H9 (cell line): ENCODE data around the gene FARSB. TPM values are rescaled to one million over a fixed set of nuclear protein-coding genes. Genes with fewer than 3 reads are reported as not detected.

Source experiments
- DNase-seq: peaks from one replicate; pipeline ENCODE4 v3.0.0-alpha.2; 2017
- H2AFZ ChIP-seq: one replicate; pipeline ENCODE4 v1.6.1; 2013; ENCODE audit warnings: mild to moderate bottlenecking, low read length, control low read depth, moderate library complexity
- H2AK5ac ChIP-seq: 2 replicates; pipeline ENCODE4 v1.6.1; 2013; ENCODE audit warnings: low read length, control low read depth, mixed read lengths; ENCODE audit not compliant: insufficient read length
- H2BK120ac ChIP-seq: one replicate; pipeline ENCODE4 v1.6.1; 2013; ENCODE audit warnings: low read depth, mild to moderate bottlenecking, low read length, control low read depth, inconsistent platforms; ENCODE audit not compliant: poor library complexity, severe bottlenecking
- H2BK12ac ChIP-seq: 2 replicates; pipeline ENCODE4 v1.6.1; 2013; ENCODE audit warnings: low read length, control low read depth, mixed read lengths, low read depth; ENCODE audit not compliant: insufficient read length
- H2BK15ac ChIP-seq: 2 replicates; pipeline ENCODE4 v1.6.1; 2013; ENCODE audit warnings: low read depth, low read length, control low read depth
- H2BK20ac ChIP-seq: one replicate; pipeline ENCODE4 v1.6.1; 2013; ENCODE audit warnings: low read depth, mild to moderate bottlenecking, low read length, control low read depth, inconsistent platforms; ENCODE audit not compliant: poor library complexity, severe bottlenecking
- H2BK5ac ChIP-seq: 2 replicates; pipeline ENCODE4 v1.6.1; 2013; ENCODE audit warnings: low read length, control low read depth, mixed read lengths; ENCODE audit not compliant: insufficient read length
- H3K14ac ChIP-seq: 2 replicates; pipeline ENCODE4 v1.6.1; 2013; ENCODE audit warnings: low read length, control low read depth; ENCODE audit not compliant: insufficient read depth
- H3K18ac ChIP-seq: 2 replicates; pipeline ENCODE4 v1.6.1; 2013; ENCODE audit warnings: low read depth, mild to moderate bottlenecking, mixed read lengths, low read length, control low read depth; ENCODE audit not compliant: insufficient read length
- H3K23ac ChIP-seq: 2 replicates; pipeline ENCODE4 v1.6.1; 2013; ENCODE audit warnings: low read length, control low read depth, mixed read lengths, low read depth; ENCODE audit not compliant: insufficient read length
- H3K23me2 ChIP-seq: 2 replicates; pipeline ENCODE4 v1.6.1; 2013; ENCODE audit warnings: low read depth, mild to moderate bottlenecking, mixed read lengths, low read length, control low read depth; ENCODE audit not compliant: insufficient read length, poor library complexity, severe bottlenecking
- H3K27ac ChIP-seq: 2 replicates; pipeline ENCODE4 v1.5.1; 2013; ENCODE audit warnings: low read length, control low read depth, mixed read lengths, low read depth; ENCODE audit not compliant: insufficient read length
- H3K27me3 ChIP-seq: 2 replicates; pipeline ENCODE4 v1.6.1; 2013; ENCODE audit warnings: low read length, control low read depth, inconsistent platforms; ENCODE audit not compliant: insufficient read depth
- H3K4ac ChIP-seq: 2 replicates; pipeline ENCODE4 v1.6.1; 2013; ENCODE audit warnings: low read depth, mild to moderate bottlenecking, control low read depth, inconsistent platforms, low read length, moderate library complexity
- H3K4me1 ChIP-seq: 2 replicates; pipeline ENCODE4 v1.6.1; 2013; ENCODE audit warnings: low read length, control low read depth, inconsistent platforms; ENCODE audit not compliant: insufficient read depth
- H3K4me2 ChIP-seq: 2 replicates; pipeline ENCODE4 v1.6.1; 2013; ENCODE audit warnings: low read length, control low read depth, mixed read lengths; ENCODE audit not compliant: insufficient read length, insufficient read depth
- H3K56ac ChIP-seq: 2 replicates; pipeline ENCODE4 v1.6.1; 2013; ENCODE audit warnings: low read depth, mild to moderate bottlenecking, mixed read lengths, low read length, control low read depth; ENCODE audit not compliant: insufficient read length
- H3K79me1 ChIP-seq: 2 replicates; pipeline ENCODE4 v1.6.1; 2013; ENCODE audit warnings: low read depth, mild to moderate bottlenecking, moderate library complexity, low read length, control low read depth, inconsistent platforms; ENCODE audit not compliant: insufficient read depth, poor library complexity, severe bottlenecking
- H3K79me2 ChIP-seq: 2 replicates; pipeline ENCODE4 v1.6.1; 2013; ENCODE audit warnings: low read length, control low read depth, inconsistent platforms; ENCODE audit not compliant: insufficient read depth
- H3K9ac ChIP-seq: 2 replicates; pipeline ENCODE4 v1.6.1; 2013; ENCODE audit warnings: low read length, control low read depth, mixed read lengths; ENCODE audit not compliant: insufficient read length; ENCODE audit errors: extremely low read depth
- H3K9me3 ChIP-seq: one replicate; pipeline ENCODE4 v1.6.1; 2013; ENCODE audit warnings: low read depth, low read length, inconsistent platforms; ENCODE audit not compliant: control insufficient read depth
- H3T11ph ChIP-seq: one replicate; pipeline ENCODE4 v1.6.1; 2013; ENCODE audit warnings: mild to moderate bottlenecking, low read length, control low read depth, inconsistent platforms
- H4K20me1 ChIP-seq: one replicate; pipeline ENCODE4 v1.6.1; 2013; ENCODE audit not compliant: control insufficient read depth, insufficient read length, insufficient read depth
- H4K5ac ChIP-seq: 2 replicates; pipeline ENCODE4 v1.6.1; 2013; ENCODE audit warnings: low read depth, mild to moderate bottlenecking, mixed read lengths, low read length, control low read depth; ENCODE audit not compliant: insufficient read length
- H4K8ac ChIP-seq: replicated peaks from 2 replicates; pipeline ENCODE4 v1.6.1; 2013; ENCODE audit warnings: low read length, control low read depth, mixed read lengths, low read depth; ENCODE audit not compliant: insufficient read length
- H4K91ac ChIP-seq: 2 replicates; pipeline ENCODE4 v1.6.1; 2013; ENCODE audit warnings: low read depth, mild to moderate bottlenecking, moderate library complexity, mixed read lengths, low read length, control low read depth; ENCODE audit not compliant: insufficient read length
- H3K27ac Mint-ChIP-seq, 3 experiments: 2 replicates in 2 of 3; 3 replicates in 1 of 3; pipeline ENCODE4 v1.8.0; 2020 to 2021; ENCODE audit warnings: mixed read lengths in 3 of 3, mild to moderate bottlenecking in 1 of 3, moderate library complexity in 1 of 3
- H3K27me3 Mint-ChIP-seq: 2 replicates; pipeline ENCODE4 v1.8.0; 2021; ENCODE audit warnings: low read depth, mild to moderate bottlenecking, moderate library complexity, mixed read lengths
- H3K36me3 Mint-ChIP-seq, 3 experiments: 2 replicates in 2 of 3; 3 replicates in 1 of 3; pipeline ENCODE4 v1.8.0; 2020 to 2021; ENCODE audit warnings: low read depth in 3 of 3, mixed read lengths in 3 of 3; ENCODE audit not compliant: insufficient read depth in 1 of 3
- H3K4me1 Mint-ChIP-seq, 2 experiments: 2 replicates each; pipeline ENCODE4 v1.8.0; 2020; ENCODE audit warnings: mixed read lengths in 2 of 2
- H3K4me3 Mint-ChIP-seq, 2 experiments: 2 replicates in 1 of 2; 3 replicates in 1 of 2; pipeline ENCODE4 v1.8.0; 2020 to 2021; ENCODE audit warnings: mild to moderate bottlenecking in 2 of 2, mixed read lengths in 2 of 2, moderate library complexity in 1 of 2
- H3K9me3 Mint-ChIP-seq, 2 experiments: 2 replicates in 1 of 2; 3 replicates in 1 of 2; pipeline ENCODE4 v1.8.0; 2020; ENCODE audit warnings: mild to moderate bottlenecking in 2 of 2, mixed read lengths in 2 of 2, moderate library complexity in 1 of 2
- CTCF ChIP-seq: fragments of 200-600 bp; sonication (generic); conservative IDR thresholded peaks from 3 replicates; pipeline ENCODE4 v1.8.0; 2021; ENCODE audit warnings: antibody characterized with exemption, mild to moderate bottlenecking
- WGBS: extraction: QIAGEN DNeasy Blood & Tissue Kit; methylation state at CpG from one replicate; pipeline ENCODE4 v1.1.7; 2013; ENCODE audit warnings: missing lambda C conversion rate, low lambda C conversion rate, mixed read lengths; ENCODE audit not compliant: insufficient read length; ENCODE audit errors: extremely low coverage; 5-methylcytosine and 5-hydroxymethylcytosine counted together
- total RNA-seq: library from RNA; stranded (reverse); gene quantifications from 2 replicates; pipeline ENCODE4 v1.2.1, GENCODE V29; 2021

Gene FARSB
- total RNA-seq, 1 experiment from 2014 or later: 32.1 TPM

- Mint-ChIP-seq H3K36me3 (peaks cover 3 to 5% (median 3%) of the 10 kb centered on the region in 3 experiments; a peak in 3 of 7 replicates), H3K4me3 (no peak overlapping the region), H3K27me3 (no peaks in the 10 kb centered on the region; the same call in 1 of the 2 replicates), H3K9me3 (peaks cover 4 to 5% of the 10 kb centered on the region in 2 experiments), H3K4me1 (no peaks in the 10 kb centered on the region), H3K27ac (no peak overlapping the region)
- H3K14ac ChIP-seq: no peak overlapping the region
- H4K91ac ChIP-seq: no peak overlapping the region
- H4K8ac ChIP-seq: no peak overlapping the region
- no peaks in the 10 kb centered on the region for H3K79me2 ChIP-seq
- no peak overlapping the region for H3K18ac ChIP-seq
- H2BK5ac ChIP-seq: no peak overlapping the region
- no peak overlapping the region for H2BK12ac ChIP-seq
- no peaks in the 10 kb centered on the region for H3K9me3 ChIP-seq
- TF ChIP-seq CTCF: peak; percentile 100
- no peaks in the 10 kb centered on the region for H3K4me1 ChIP-seq
- no peak overlapping the region for H3K27ac ChIP-seq
- H2BK20ac ChIP-seq: no peak overlapping the region
- no peak overlapping the region for H3K23ac ChIP-seq
- no peak overlapping the region for H3K4me2 ChIP-seq
- no peaks in the 10 kb centered on the region for H3K79me1 ChIP-seq
- DNase-seq: peak; percentile 76
- no peaks in the 10 kb centered on the region for H3K23me2 ChIP-seq
- H2BK15ac ChIP-seq: no peak overlapping the region
- H4K5ac ChIP-seq: no peak overlapping the region
- H3K4ac ChIP-seq: no peak overlapping the region
- H3K56ac ChIP-seq: no peak overlapping the region
- no peak overlapping the region for H2BK120ac ChIP-seq
- no peaks in the 10 kb centered on the region for H3K27me3 ChIP-seq
- no peak overlapping the region for H3T11ph ChIP-seq
- no CpG with 5 or more reads among the region's 10 CpGs for WGBS
- H2AFZ ChIP-seq: no peak overlapping the region
- H4K20me1 ChIP-seq: no peaks in the 10 kb centered on the region
- no peak overlapping the region for H3K9ac ChIP-seq
- no peak overlapping the region for H2AK5ac ChIP-seq
Observed at GRCh38 chr2:222690564-222691200, 34.8 kb upstream of the FARSB start.
